Esophagus muscularis mucosa (tissue), 3 donors: Measurements from ENCODE around the gene BICRA.

Experiments
- POLR2A ChIP-seq: fragments of 450-650 bp; IDR thresholded peaks from one replicate; pipeline ENCODE4 v1.6.1; 2017; ENCODE audit warnings: antibody characterized with exemption, moderate library complexity, mild to moderate bottlenecking, low read depth
- TF ChIP-seq, protein P1 (sequence below), 3 experiments: fragments of 200-600 bp in 2 of 3; fragments of 450-650 bp in 1 of 3; sonication (generic) in 2 of 3; IDR thresholded peaks; one replicate each; pipeline ENCODE4 v1.5.1; 2017 to 2019; ENCODE audit warnings: antibody characterized with exemption in 3 of 3, mild to moderate bottlenecking in 2 of 3, moderate library complexity in 1 of 3

DNA sequence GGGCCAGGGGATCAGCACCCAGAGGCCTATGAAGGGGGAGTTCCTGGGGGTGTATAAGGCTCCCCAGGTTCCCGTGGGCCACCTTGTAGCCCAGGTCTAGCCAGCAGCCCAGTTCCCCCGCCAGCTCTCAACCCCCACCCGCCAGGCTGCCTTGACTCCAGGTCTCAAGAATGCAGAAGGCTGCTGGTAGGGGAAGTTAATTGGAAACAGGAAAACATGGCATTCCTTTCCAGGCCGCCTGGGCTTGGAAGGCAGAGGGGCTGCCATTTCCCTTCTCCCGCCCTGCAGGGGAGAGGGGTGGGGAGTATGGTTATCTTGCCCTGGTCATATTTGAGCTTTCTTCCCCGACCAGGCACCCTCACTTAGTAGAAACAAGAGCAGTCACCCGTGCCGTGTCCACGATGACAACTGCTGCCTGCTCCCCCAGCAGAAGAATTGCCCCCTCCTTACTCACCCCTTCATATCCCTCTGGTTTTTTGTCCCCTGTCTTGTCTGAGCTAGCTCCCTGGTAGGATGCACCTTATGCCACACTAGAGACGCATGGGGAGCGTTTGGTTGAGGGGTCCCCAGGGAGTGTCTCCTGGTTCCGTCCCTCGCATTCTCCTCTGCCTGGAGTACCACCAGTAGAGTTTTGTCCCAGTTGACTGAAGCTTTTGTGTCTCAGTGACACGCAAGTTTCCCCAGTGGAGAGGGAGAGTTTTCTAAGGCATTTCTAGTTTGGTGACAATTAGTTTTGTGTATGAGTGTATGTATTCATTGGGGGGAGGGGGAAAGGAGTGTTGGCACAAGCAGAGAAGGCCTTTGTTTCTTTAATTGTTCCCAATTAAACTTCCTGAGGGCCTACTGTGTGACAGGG, 4.5 kb downstream of the BICRA start:
- TF ChIP-seq POLR2A: no peak
- TF ChIP-seq, protein P1, sequence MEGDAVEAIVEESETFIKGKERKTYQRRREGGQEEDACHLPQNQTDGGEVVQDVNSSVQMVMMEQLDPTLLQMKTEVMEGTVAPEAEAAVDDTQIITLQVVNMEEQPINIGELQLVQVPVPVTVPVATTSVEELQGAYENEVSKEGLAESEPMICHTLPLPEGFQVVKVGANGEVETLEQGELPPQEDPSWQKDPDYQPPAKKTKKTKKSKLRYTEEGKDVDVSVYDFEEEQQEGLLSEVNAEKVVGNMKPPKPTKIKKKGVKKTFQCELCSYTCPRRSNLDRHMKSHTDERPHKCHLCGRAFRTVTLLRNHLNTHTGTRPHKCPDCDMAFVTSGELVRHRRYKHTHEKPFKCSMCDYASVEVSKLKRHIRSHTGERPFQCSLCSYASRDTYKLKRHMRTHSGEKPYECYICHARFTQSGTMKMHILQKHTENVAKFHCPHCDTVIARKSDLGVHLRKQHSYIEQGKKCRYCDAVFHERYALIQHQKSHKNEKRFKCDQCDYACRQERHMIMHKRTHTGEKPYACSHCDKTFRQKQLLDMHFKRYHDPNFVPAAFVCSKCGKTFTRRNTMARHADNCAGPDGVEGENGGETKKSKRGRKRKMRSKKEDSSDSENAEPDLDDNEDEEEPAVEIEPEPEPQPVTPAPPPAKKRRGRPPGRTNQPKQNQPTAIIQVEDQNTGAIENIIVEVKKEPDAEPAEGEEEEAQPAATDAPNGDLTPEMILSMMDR (IDR thresholded peaks at IDR 0.05): no peak
